K562 (cell line): ENCODE data around the gene EVI5. TPM values are rescaled to one million over a fixed set of nuclear protein-coding genes. Genes with fewer than 3 reads are reported as not detected.

Experiments used
- ATAC-seq: fragments of 200-7000 bp; cut with Tn5 transposase; 3 replicates; pipeline ENCODE4 v1.9.1; 2020; ENCODE audit warnings: moderate library complexity
- BruUV-seq: library from RNA; stranded (reverse); fragments of 400-500 nt; replicated peaks from 2 replicates; lab custom pipeline; 2021; lab: Mats Ljungman, UMichigan
- CTCF ChIA-PET: fragments of 300-600 bp; formaldehyde crosslinking; extraction: SDS; loops from one replicate; lab custom pipeline; 2021; ENCODE audit warnings: low intra/inter-chr PET ratio; lab: Yijun Ruan, JAX
- POLR2A ChIA-PET: fragments of 300-600, 350-650 bp; sonication (Branson Sonifier 250); formaldehyde crosslinking; extraction: SDS; loops from one replicate; lab custom pipeline; 2021; ENCODE audit warnings: antibody characterized with exemption, inconsistent platforms; lab: Yijun Ruan, JAX
- DNase-seq, 4 experiments: peaks; one replicate each; pipeline versions ENCODE4 v3.0.0 to v3.0.0-alpha.2; 2011 to 2018; ENCODE audit warnings: low spot score in 3 of 4, mixed read lengths in 3 of 4; ENCODE audit errors: extremely low read depth in 1 of 4
- FAIRE-seq: peaks from 2 replicates; lab custom pipeline; 2011; peaks lifted over from hg19 to GRCh38; lab: Jason Lieb, UNC
- H2AFZ ChIP-seq: 2 replicates; pipeline ENCODE4 v1.6.0; 2011; ENCODE audit warnings: low read depth, low read length, control low read depth, inconsistent platforms
- H3K27ac ChIP-seq: fragments of 200-600 bp; 3 replicates; pipeline ENCODE4 v1.8.0; 2011; ENCODE audit warnings: low read depth, mild to moderate bottlenecking, control low read depth, inconsistent platforms, low read length, moderate library complexity, mixed read lengths; ENCODE audit errors: extremely low read depth
- H3K27me3 ChIP-seq, 2 experiments: fragments of 300-600 bp in 1 of 2; 2 replicates in 1 of 2; 3 replicates in 1 of 2; pipeline versions ENCODE4 v1.6.0 to v1.8.0; 2011; ENCODE audit warnings: inconsistent platforms in 2 of 2, low read length in 2 of 2, mild to moderate bottlenecking in 1 of 2, mixed read lengths in 1 of 2, moderate library complexity in 1 of 2; ENCODE audit not compliant: control insufficient read depth in 2 of 2, insufficient read depth in 2 of 2
- H3K36me3 ChIP-seq: fragments of 300-600 bp; 3 replicates; pipeline ENCODE4 v1.8.0; 2011; ENCODE audit warnings: mild to moderate bottlenecking, low read length, inconsistent platforms; ENCODE audit not compliant: control insufficient read depth, insufficient read depth
- H3K4me1 ChIP-seq, 2 experiments: fragments of 200-600 bp in 1 of 2; replicated peaks in 1 of 2; 2 replicates in 1 of 2; 3 replicates in 1 of 2; pipeline versions ENCODE4 v1.5.1 to v1.8.0; 2011; ENCODE audit warnings: inconsistent platforms in 2 of 2, low read length in 2 of 2, mild to moderate bottlenecking in 1 of 2, mixed read lengths in 1 of 2, moderate library complexity in 1 of 2; ENCODE audit not compliant: control insufficient read depth in 2 of 2, insufficient read depth in 2 of 2
- H3K4me2 ChIP-seq: 2 replicates; pipeline ENCODE4 v1.6.1; 2011; ENCODE audit warnings: low read length, control low read depth, inconsistent platforms, mixed read lengths; ENCODE audit not compliant: insufficient read depth
- H3K4me3 ChIP-seq: fragments of 200-600 bp; sonication (generic), shearing (Covaris generic); 2 replicates; pipeline ENCODE4 v1.5.1; 2016; ENCODE audit warnings: control low read depth, inconsistent platforms
- H3K79me2 ChIP-seq: fragments of 200-600 bp; 3 replicates; pipeline ENCODE4 v1.8.0; 2011; ENCODE audit warnings: low read length, inconsistent platforms; ENCODE audit not compliant: control insufficient read depth, insufficient read depth
- H3K9ac ChIP-seq, 2 experiments: 2 replicates each; pipeline versions ENCODE4 v1.6.0 to v1.6.1; 2011; ENCODE audit warnings: low read depth in 2 of 2, low read length in 2 of 2, control low read depth in 1 of 2, inconsistent platforms in 1 of 2, mild to moderate bottlenecking in 1 of 2, mixed read lengths in 1 of 2; ENCODE audit not compliant: insufficient read depth in 1 of 2
- H3K9me1 ChIP-seq: one replicate; pipeline ENCODE4 v1.6.0; 2011; ENCODE audit warnings: inconsistent platforms, mild to moderate bottlenecking, low read length, moderate library complexity; ENCODE audit not compliant: control insufficient read depth, insufficient read depth
- H3K9me3 ChIP-seq: replicated peaks from 2 replicates; pipeline ENCODE4 v1.5.1; 2011; ENCODE audit warnings: low read depth, low read length, inconsistent platforms; ENCODE audit not compliant: control insufficient read depth, insufficient read depth
- H4K20me1 ChIP-seq: replicated peaks from 2 replicates; pipeline ENCODE4 v1.6.1; 2011; ENCODE audit warnings: low read length, inconsistent platforms, mixed read lengths; ENCODE audit not compliant: control insufficient read depth, insufficient read depth
- ATF1 ChIP-seq, 2 experiments: fragments of 450-650 bp in 1 of 2; IDR thresholded peaks; 2 replicates each; pipeline ENCODE4 v1.6.1; 2016; ENCODE audit warnings: missing compliant biosample characterization in 1 of 2, missing genetic modification characterization in 1 of 2
- DPF2 ChIP-seq: fragments of 450-650 bp; IDR thresholded peaks from 2 replicates; pipeline ENCODE4 v1.6.1; 2016
- EP300 ChIP-seq: IDR thresholded peaks from 2 replicates; pipeline ENCODE4 v1.6.1; 2012; ENCODE audit warnings: low read length, improper control_type of control experiment
- GATA2 ChIP-seq: sonication (generic); formaldehyde crosslinking; IDR thresholded peaks from 2 replicates; pipeline ENCODE4 v1.4.0; 2020; ENCODE audit warnings: mild to moderate bottlenecking, missing genetic modification reagents
- MCM3 ChIP-seq: fragments of 450-650 bp; IDR thresholded peaks from 2 replicates; pipeline ENCODE4 v1.6.1; 2016
- MGA ChIP-seq: fragments of 450-650 bp; IDR thresholded peaks from 2 replicates; pipeline ENCODE4 v1.6.1; 2016; ENCODE audit warnings: mild to moderate bottlenecking, moderate library complexity
- MTA3 ChIP-seq: fragments of 450-650 bp; formaldehyde crosslinking; IDR thresholded peaks from 2 replicates; pipeline ENCODE4 v1.6.1; 2017; ENCODE audit warnings: mild to moderate bottlenecking, borderline replicate concordance
- RFX1 ChIP-seq: fragments of 450-650 bp; IDR thresholded peaks from 2 replicates; pipeline ENCODE4 v1.6.1; 2016; ENCODE audit warnings: mild to moderate bottlenecking, moderate library complexity
- SOX6 ChIP-seq: fragments of 450-650 bp; IDR thresholded peaks from 2 replicates; pipeline ENCODE4 v1.6.1; 2014; ENCODE audit warnings: mild to moderate bottlenecking
- TEAD4 ChIP-seq, 2 experiments: sonication (generic) in 1 of 2; formaldehyde crosslinking in 1 of 2; IDR thresholded peaks; 2 replicates each; pipeline versions ENCODE4 v1.6.1 to v1.8.0; 2012 to 2022; ENCODE audit warnings: borderline replicate concordance in 1 of 2, inconsistent platforms in 1 of 2, low read length in 1 of 2, mild to moderate bottlenecking in 1 of 2, missing genetic modification reagents in 1 of 2
- ZNF3 ChIP-seq: fragments of 250-450 bp; sonication (Bioruptor Pico); IDR thresholded peaks from 2 replicates; pipeline ENCODE4 v1.5.0; 2021; ENCODE audit warnings: mild to moderate bottlenecking, moderate library complexity
- ZNF79 ChIP-seq: fragments of 250-450 bp; sonication (Bioruptor Pico); IDR thresholded peaks from 2 replicates; pipeline ENCODE4 v1.4.0; 2020; ENCODE audit warnings: low read depth, mild to moderate bottlenecking, moderate library complexity
- WGBS: fragments of 100-300 bp; shearing (Covaris generic); methylation state at CpG from one replicate; pipeline ENCODE4 v1.1.6; 2016; ENCODE audit warnings: low coverage, mixed read lengths; ENCODE audit not compliant: insufficient coverage; ENCODE audit errors: missing lambda C conversion rate; 5-methylcytosine and 5-hydroxymethylcytosine counted together
- in situ Hi-C: fragments of 300-500 bp; cut with MboI; formaldehyde crosslinking; loops from 4 replicates; pipeline ENCODE4 v1.15.0; 2018; ENCODE audit warnings: inconsistent platforms, mixed read lengths
- intact Hi-C: fragments of 100-400 bp; cut with micrococcal nuclease; formaldehyde crosslinking; loops from 2 replicates; pipeline ENCODE4 v1.14.2; 2022
- polyA plus RNA-seq, 8 experiments: library from polyadenylated mRNA; depleted of rRNA in 4 of 8; stranded (reverse) in 5 of 8; unstranded in 3 of 8; fragments of >200 nt; fragmentation: Nextera tagmentation in 2 of 8; fragmentation: Illumina TruSeq in 1 of 8; extraction: Ambion mirVana in 2 of 8; extraction: Trizol in 1 of 8; gene quantifications; 2 replicates each; pipeline versions ENCODE4 v1.2.1 to v1.2.3, GENCODE V29; 2011 to 2014; ENCODE audit warnings: inconsistent platforms in 1 of 8, missing spikeins in 1 of 8
- total RNA-seq, 7 experiments: library from RNA; depleted of rRNA in 6 of 7; stranded (reverse); fragments of >200 nt in 6 of 7; fragmentation: Illumina TruSeq in 2 of 7; extraction: Trizol in 2 of 7; gene quantifications; 2 replicates each; pipeline versions ENCODE4 v1.2.1 to v1.2.3, GENCODE V29; 2011 to 2021; ENCODE audit warnings: low replicate concordance in 1 of 7

EVI5 gene
- total and polyA plus RNA-seq, 9 of the 15 experiments (the other 6 are each of a cell fraction or from before 2014, with no cell fraction given): 1.7 to 50.1 (median 13.7) TPM

- ATAC-seq (peak; percentile 99), DNase-seq (peak; percentile 61 to 92 (median 76)), FAIRE-seq (peak; percentile 99)
- H3K36me3 ChIP-seq: no peaks in the 10 kb centered on the region
- intact Hi-C loops: no loop called here
- no TSS peak for BruUV-seq
- peak overlapping the region; percentile 40; the same call in 1 of the 3 replicates for H3K27ac ChIP-seq
- ChIA-PET CTCF (no interaction called here), POLR2A (interaction anchor here (0.7 to 2.2 kb wide), 10 partner anchors 10 to 56 kb away, joined by 3 to 15 read pairs (median 4); partner anchors contain the start of genes EVI5 and RPL5)
- no peaks in the 10 kb centered on the region for H3K9me3 ChIP-seq
- H4K20me1 ChIP-seq: no peaks in the 10 kb centered on the region
- no peaks in the 10 kb centered on the region for H3K79me2 ChIP-seq
- H3K4me1 ChIP-seq: peaks cover 0 to 9% of the 10 kb centered on the region in 2 experiments; a peak in 3 of 5 replicates
- no peaks in the 10 kb centered on the region for H3K27me3 ChIP-seq
- 0% methylated on average over 7 of the region's 7 CpGs for WGBS
- H3K9ac ChIP-seq: no peak overlapping the region
- no peak overlapping the region for H3K4me3 ChIP-seq
- peak overlapping the region; percentile 7; the same call in 1 of the 2 replicates for H3K4me2 ChIP-seq
- no peak overlapping the region for H2AFZ ChIP-seq
- no peaks in the 10 kb centered on the region for H3K9me1 ChIP-seq
- in situ Hi-C loops: no loop called here
- TF ChIP-seq EP300 (peak; percentile 92), RFX1 (peak; percentile 49; the same call in 1 of the 2 replicates), ATF1 (CRISPR knock-in tag; IDR thresholded peaks at IDR 0.05) (no peak), ATF1 (tag; IDR thresholded peaks at IDR 0.05) (peak; percentile 39), MTA3 (peak; percentile 51; the same call in 1 of the 2 replicates), DPF2 (peak; percentile 95), ZNF3 (no peak), GATA2 (CRISPR knock-in tag) (peak; percentile 82), SOX6 (peak; percentile 97), TEAD4 (IDR thresholded peaks at IDR 0.05; ENCODE audit: low read length) (peak; percentile 98), TEAD4 (CRISPR knock-in tag; IDR thresholded peaks at IDR 0.05; ENCODE audit: borderline replicate concordance) (no peak), ZNF79 (CRISPR knock-in tag) (no peak), MCM3 (no peak), MGA (no peak)
Observed at GRCh38 chr1:92804721-92805201, 19.9 kb upstream of the EVI5 start.
